COR-L47 (cell line): ENCODE results near the gene ZAR1L.
A peak's percentile ranks its signal among the peaks of the same experiment; 100 is the strongest.

Experiments used
- DNase-seq: peaks from one replicate; lab custom pipeline; 2025; lab: John Stamatoyannopoulos, UW

Gene ZAR1L

DNA sequence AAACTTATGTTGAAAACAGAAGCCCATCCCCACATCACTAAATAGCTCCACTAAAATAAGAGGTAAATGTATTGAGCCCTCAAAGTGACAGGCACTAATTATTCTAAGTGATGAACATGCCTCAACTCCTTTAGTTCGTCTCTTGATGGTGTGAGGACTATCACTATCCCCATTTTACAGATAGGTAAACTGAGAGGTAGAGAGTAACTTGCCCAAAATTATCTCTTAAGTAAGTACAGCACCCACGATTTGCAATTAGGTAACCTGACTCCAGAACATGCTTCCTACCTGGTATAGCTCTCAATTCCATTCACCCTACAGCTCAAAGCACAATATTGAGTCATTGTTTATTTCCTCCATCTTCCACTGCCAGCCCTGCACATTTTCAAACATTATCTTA is 12.7 kb downstream of the ZAR1L start:
- no peak for DNase-seq

DNA sequence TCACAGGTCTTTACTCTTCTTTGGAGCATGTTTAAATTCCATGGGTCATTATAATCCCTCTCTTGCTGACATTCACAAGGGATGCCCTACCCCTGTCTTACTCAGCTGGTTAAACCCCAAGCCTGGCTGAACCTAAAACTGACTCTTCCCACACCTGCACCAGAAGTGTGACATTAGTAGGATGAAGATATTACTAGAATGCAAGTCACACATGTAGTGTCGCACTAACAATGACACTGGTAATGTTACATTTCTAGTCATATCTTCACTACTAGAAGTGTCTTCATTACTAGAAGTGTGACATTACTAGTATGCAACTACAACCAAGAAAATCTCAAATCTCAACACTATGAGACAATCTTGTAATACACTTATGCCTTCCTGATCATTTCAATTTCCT is 14.2 kb downstream of the ZAR1L start:
- no peak for DNase-seq

GRCh38 chr13:32300406-32300805 is 14.8 kb downstream of the ZAR1L start:
- DNase-seq, result no peak

DNA sequence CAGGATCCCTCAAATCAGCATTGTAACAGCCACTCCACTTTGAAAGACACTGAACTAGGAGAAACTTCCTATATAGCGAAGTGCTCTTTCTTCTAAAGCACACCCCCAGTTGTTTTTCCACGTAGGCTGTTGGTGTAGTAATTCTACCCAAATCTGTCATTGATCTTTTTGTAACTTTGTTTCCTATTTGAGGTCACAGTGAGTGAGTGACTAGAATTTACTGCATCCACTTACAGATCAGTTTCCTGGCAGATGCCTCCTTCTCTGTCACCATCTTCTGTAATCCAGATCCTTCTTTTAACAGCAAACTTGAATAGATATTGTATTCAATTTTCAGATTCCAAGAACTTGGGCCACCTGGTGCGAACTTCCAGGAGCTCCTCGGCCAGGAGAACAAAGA is 15.3 kb downstream of the ZAR1L start:
- DNase-seq, result no peak

- no peak for DNase-seq
Measured at GRCh38 chr13:32298695-32299094, 16.5 kb downstream of the ZAR1L start.

DNA sequence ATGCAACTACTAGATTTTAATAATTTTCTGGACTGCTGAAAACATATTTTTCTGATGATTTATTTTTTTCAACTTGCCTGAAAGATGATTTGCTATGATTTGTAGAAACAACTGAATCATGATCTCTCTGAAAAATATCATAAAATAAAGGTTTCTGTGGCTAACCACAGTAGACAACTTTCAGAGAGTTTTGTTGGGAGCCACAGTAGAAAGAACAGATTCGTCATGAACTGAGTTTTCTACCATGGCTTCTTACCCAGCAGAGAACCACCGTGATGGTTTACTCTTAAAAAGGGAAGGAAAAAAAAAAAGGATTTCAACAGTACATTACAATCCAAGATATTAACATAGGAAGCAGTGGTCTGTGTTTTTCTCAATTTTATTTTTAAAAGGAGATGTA is 18.0 kb downstream of the ZAR1L start:
- DNase-seq, result no peak

DNA sequence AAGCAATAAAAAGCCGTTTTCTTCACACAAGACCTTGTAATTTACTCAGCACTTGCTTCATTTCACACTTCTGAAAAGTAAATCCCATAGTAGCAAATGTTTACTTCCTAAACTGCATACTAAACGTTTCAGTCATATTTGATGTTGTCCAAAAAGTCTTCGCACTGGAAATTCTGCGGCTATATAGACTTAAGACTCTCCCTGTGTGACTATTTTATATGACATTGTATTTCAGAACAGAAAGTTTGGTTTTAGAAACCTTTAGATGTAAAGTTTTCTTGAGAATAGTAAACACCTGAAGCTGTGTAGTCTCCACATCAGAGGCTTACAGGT is 29.6 kb downstream of the ZAR1L start:
- no peak for DNase-seq

GRCh38 chr13:32284927-32285632 is 30.1 kb downstream of the ZAR1L start:
- DNase-seq, result no peak

DNA sequence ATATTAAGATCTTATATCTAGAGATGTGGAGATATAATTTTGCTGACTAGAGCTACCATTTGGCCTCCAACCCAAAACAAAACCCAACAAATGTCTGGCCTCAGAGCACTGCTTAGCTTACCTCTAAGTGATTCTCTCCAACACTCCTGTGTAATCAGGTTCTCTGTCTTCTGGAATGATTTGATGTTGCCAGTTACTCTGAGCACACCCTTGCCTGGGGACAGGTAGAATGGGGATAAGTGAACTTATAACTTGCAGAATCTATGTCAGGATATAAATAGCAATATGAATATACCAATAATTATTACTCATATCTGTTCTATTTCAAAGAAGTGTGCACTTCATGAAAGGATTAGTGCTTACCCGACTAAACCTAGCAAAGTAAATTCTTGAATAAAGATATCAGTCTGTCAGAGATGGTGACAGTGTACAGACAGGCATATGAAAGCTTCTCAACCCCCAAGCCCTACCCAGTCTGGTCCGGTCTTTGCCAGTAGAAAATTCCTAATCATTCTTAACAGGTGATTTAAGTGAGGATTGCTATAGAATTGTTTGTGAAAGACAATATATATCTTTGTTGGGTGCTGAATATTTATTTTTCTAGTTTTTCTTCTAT is 33.0 kb downstream of the ZAR1L start:
- no peak for DNase-seq

GRCh38 chr13:32281096-32281495 is 34.1 kb downstream of the ZAR1L start:
- no peak for DNase-seq

DNA sequence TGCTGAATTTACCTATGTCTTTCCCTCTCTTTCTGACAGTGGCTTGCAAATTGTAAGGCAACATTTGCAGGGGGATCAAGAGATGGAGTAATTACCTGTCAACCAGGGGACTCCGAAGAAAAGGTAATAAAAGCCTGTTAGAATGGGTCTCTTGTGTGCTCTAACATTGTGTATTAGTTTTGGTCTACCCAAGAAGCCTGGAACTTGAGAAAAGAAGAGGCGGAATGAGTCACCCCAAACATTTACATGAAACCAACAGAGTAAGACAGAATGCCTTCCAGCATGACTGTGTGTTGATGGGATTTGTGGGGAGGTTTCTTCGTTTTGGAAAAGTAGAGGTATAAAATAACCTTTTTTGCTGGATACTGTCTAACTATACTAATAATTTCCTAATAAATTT is 36.7 kb downstream of the ZAR1L start:
- DNase-seq, result no peak

GRCh38 chr13:32277839-32278238 is 37.3 kb downstream of the ZAR1L start:
- no peak for DNase-seq

DNA sequence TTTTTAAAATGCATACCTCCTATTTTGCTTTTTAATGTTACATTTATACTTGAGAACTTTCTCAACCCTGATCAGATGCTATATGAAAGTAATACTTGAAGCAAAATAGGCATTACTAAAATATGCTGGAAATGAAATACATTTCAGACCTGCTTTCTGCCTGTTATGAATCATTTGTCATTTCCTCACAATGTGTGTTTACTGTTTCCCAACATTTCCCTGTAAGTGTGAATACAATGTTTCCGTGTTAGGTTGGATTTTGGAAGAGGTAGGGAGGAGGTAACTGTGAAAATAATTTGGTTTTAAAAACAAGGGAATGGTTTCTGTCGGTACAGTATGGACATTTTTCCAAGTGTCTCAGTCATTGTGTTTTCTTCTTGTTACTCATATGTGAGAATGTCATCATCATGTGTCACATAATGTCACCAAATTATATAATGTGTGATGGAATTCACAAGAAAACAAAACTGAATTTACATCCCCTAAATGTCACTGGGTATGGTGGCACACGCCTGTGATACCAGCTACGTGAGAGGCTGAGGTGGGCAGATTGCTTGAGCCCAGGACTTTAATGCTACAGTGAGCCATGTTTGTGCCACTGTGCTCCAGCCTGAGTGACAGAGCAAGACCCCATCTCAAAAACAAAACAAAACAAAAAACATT is 43.0 kb downstream of the ZAR1L start:
- DNase-seq, result no peak

DNA sequence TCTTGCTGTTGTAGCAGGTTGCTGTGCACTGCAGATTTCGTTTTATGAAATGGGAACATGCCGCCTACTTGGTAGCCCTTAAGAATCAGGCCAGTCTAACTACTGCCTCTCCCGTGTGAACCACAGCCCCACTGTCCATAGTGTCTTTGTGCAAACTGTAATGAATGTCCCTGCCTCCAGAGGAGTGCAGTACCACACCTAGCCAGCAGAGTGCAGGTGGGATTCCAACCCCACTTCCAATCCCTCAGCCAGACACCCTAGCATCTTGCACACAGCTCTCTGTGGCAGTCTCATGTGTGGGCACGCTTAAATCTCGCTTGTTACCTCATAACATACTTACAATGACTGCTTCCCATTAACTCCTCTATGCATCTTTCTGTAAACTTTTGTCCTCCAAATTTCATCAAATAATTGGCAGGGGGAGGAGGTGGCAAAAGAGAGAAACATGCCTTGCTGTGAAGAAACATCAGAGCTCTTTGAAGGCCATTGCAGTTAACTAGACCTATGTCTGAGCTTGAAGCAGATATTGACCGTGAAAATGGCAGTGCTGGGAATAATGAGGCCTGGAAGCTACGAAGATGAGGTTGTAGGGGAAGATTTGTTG is 47.2 kb downstream of the ZAR1L start:
- DNase-seq, result peak; percentile 21

DNA sequence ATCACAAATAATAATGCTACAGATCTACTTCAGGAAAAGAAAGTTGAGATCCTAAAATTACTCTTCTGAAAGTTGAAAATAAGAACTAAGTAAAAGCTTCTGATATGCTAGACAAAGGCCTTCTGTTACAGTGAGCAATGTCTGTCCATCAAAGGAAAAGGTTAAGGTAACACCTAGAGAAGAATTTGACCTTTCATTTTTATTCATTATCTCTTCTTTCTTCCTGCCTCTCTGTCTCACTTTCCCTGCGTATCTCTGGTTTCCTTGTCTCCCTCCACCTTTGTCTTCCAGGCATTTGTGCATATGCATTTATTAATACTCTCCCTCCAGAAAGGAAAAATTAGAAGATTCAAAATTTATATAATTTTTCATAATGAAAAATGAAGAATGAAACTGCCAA is 49.0 kb downstream of the ZAR1L start:
- no peak for DNase-seq

DNA sequence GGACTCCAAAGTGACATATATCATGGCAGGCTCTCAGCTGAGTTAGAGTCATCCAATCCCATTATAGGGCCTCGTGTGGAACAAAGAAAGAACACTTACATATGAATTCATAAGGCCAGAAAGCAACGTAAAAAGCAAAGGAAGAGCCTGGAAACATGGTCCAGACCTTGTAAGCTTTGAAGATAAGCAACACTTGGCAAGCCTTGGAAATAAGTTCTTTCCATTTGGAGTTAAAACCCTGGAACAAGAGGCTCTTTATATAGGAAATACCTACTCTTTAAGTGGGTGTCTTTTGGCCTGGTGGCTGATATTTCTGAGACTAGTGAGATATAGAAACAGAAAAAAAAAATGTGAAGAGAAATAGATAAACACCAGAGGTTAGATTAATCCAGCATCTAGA is 49.4 kb downstream of the ZAR1L start:
- DNase-seq, result no peak

- no peak for DNase-seq
Measured at GRCh38 chr13:32264407-32264806, 50.8 kb downstream of the ZAR1L start.

DNA sequence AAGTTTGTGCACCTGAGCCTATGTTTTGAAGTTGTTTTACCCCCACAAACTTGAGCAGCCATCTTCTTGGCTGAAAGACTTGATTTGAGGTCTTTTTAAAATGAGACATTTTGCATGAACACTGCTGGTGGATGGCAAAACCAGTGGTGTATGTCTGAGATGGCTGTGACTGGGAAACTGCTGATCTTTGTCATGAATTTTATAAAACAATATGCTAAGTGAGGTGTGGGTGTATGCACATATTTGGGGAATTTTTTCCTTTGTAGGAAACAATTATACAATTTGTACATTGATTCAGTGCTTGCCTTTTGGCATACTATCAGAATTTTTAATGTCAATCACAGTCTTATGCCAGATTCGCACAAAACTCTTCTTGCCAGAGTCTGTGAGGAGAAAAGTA is 52.5 kb downstream of the ZAR1L start:
- no peak for DNase-seq

GRCh38 chr13:32262165-32262564 is 53.0 kb downstream of the ZAR1L start:
- no peak for DNase-seq

DNA sequence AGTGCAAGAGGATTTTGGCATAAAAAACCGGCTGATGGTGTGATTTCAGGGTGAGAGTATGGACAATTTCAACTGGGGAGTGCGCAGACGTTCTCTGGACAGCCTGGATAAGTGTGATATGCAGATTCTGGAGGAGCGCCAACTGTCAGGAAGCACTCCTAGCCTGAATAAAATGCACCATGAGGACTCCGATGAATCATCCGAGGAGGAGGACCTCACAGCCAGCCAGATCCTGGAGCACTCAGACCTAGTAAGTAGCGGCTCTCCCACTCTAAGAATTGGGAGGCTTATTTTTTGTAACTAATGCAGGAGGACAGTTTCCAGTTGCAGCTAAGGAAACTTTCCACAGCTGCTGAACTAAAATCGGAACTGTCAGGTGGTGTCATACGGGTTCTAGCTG is 53.6 kb downstream of the ZAR1L start:
- no peak for DNase-seq

- no peak for DNase-seq
Measured at GRCh38 chr13:32259116-32259515, 56.0 kb downstream of the ZAR1L start.

DNA sequence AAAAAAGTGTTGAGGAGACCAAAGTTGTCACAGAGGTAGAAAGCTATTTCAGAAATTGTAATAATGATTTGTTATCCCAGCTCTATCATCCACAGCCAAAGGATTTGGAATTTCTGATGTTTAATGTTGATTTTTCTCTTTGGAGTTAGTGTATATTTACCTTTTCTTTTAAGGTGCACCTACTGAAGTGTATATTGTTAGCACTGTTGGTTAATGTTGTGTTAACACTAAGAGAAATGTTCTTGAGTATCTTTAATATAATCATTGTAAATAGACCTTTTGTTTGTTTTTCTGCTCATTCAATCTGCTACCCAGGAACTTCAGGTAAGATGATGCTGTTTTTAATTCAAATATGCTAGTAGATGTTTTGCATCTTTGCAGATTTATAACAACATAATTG is 57.5 kb downstream of the ZAR1L start:
- no peak for DNase-seq

GRCh38 chr13:32256243-32256642 is 58.9 kb downstream of the ZAR1L start:
- DNase-seq, result no peak
